ENCODE results near the gene B3GNT5. TPM values are rescaled to one million over a fixed set of nuclear protein-coding genes. Genes with fewer than 3 reads are reported as not detected.

The B3GNT5 gene
- total RNA-seq, 4 donors from 2014 or later: 18.2 to 41.2 (median 26.0) TPM

GRCh38 chr3:183301937-183302580, 49.0 kb downstream of the B3GNT5 start:
- peak overlapping the region; percentile 89 to 99 (median 94) for H3K27ac ChIP-seq
- no peaks in the 10 kb centered on the region for H3K27me3 ChIP-seq
- ATAC-seq: no peak
- H3K9me3 ChIP-seq: no peaks in the 10 kb centered on the region
- H3K4me1 ChIP-seq: peaks cover 61 to 86% of the 10 kb centered on the region in 2 donors
- intact Hi-C loops (cut with DNase I; ENCODE audit: low total_unique reads) (loop anchor here (10.0 kb wide), 1 partner anchor 1033 kb away; the partner anchor contains the start of gene FAM131A), in situ Hi-C loops (cut with MboI; ENCODE audit: low sequenced_read_pairs in 4 of 4) (loop anchor here in 1 of 4 donors (10.0 kb wide), 1 partner anchor 47 kb away; the partner anchor contains the start of gene B3GNT5)
- H3K36me3 ChIP-seq: no peaks in the 10 kb centered on the region
- H3K4me3 ChIP-seq: no peak overlapping the region
- no peak for DNase-seq
- TF ChIP-seq POLR2A (IDR thresholded peaks at IDR 0.05): no peak
- TF ChIP-seq, protein P1, sequence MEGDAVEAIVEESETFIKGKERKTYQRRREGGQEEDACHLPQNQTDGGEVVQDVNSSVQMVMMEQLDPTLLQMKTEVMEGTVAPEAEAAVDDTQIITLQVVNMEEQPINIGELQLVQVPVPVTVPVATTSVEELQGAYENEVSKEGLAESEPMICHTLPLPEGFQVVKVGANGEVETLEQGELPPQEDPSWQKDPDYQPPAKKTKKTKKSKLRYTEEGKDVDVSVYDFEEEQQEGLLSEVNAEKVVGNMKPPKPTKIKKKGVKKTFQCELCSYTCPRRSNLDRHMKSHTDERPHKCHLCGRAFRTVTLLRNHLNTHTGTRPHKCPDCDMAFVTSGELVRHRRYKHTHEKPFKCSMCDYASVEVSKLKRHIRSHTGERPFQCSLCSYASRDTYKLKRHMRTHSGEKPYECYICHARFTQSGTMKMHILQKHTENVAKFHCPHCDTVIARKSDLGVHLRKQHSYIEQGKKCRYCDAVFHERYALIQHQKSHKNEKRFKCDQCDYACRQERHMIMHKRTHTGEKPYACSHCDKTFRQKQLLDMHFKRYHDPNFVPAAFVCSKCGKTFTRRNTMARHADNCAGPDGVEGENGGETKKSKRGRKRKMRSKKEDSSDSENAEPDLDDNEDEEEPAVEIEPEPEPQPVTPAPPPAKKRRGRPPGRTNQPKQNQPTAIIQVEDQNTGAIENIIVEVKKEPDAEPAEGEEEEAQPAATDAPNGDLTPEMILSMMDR (IDR thresholded peaks at IDR 0.05 in 4 of 5, conservative IDR thresholded peaks at IDR 0.05 in 1 of 5): no peak

DNA sequence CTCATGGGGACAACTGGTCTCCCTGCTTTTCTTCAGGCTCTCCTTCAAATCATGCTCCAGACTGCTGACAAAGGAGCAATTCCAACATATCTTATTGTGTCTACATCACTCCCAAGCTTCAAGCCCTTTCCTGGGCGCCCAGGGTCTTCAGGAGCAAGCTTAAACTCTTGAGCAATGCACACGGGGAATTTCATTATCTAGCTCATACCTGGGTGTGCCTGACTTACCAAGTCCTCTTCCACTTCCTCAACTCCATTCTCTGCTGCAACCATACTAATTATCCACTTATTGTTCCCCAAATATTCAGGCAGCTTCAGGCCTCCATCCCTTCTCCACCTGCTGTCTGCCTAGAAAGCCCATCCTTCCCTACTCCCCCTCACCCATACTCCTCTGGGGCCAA, 50.6 kb downstream of the B3GNT5 start:
- peak overlapping the region; percentile 89 to 99 (median 92) for H3K27ac ChIP-seq
- DNase-seq: no peak
- H3K36me3 ChIP-seq: no peaks in the 10 kb centered on the region
- no peak for ATAC-seq
- H3K4me3 ChIP-seq: no peak overlapping the region
- H3K27me3 ChIP-seq: no peaks in the 10 kb centered on the region
- peaks cover 56 to 85% of the 10 kb centered on the region in 2 donors for H3K4me1 ChIP-seq
- in situ Hi-C loops (cut with MboI; ENCODE audit: low sequenced_read_pairs in 4 of 4): loop anchor here in 1 of 4 donors (10.0 kb wide), 1 partner anchor 49 kb away; the partner anchor contains the start of gene B3GNT5
- intact Hi-C loops (cut with DNase I; ENCODE audit: low total_unique reads): loop anchor here (10.0 kb wide), 1 partner anchor 1031 kb away; the partner anchor contains the start of gene FAM131A
- TF ChIP-seq POLR2A (IDR thresholded peaks at IDR 0.05): no peak
- TF ChIP-seq, protein P1 (IDR thresholded peaks at IDR 0.05 in 4 of 5, conservative IDR thresholded peaks at IDR 0.05 in 1 of 5): no peak
- H3K9me3 ChIP-seq: no peaks in the 10 kb centered on the region

GRCh38 chr3:183306798-183307671, 54.0 kb downstream of the B3GNT5 start:
- TF ChIP-seq, protein P1 (IDR thresholded peaks at IDR 0.05 in 4 of 5, conservative IDR thresholded peaks at IDR 0.05 in 1 of 5): no peak
- TF ChIP-seq POLR2A (IDR thresholded peaks at IDR 0.05): peak; percentile 9 to 53
- ATAC-seq (peak; percentile 76), DNase-seq (peak; percentile 71 to 90)
- Histone ChIP-seq H3K4me3 (peak overlapping the region in 1 of 4 donors; percentile 21), H3K9me3 (no peaks in the 10 kb centered on the region), H3K27me3 (no peaks in the 10 kb centered on the region), H3K4me1 (peaks cover 49 to 67% of the 10 kb centered on the region in 2 donors), H3K36me3 (no peaks in the 10 kb centered on the region), H3K27ac (peak overlapping the region; percentile 89 to 99 (median 93))
- intact Hi-C loops (cut with DNase I; ENCODE audit: low total_unique reads) (loop anchor here (2.0 to 10.0 kb wide), 3 partner anchors 40 to 1028 kb away; partner anchors contain the start of genes B3GNT5 and FAM131A), in situ Hi-C loops (cut with MboI; ENCODE audit: low sequenced_read_pairs in 4 of 4) (loop anchor here in 1 of 4 donors (10.0 kb wide), 1 partner anchor 52 kb away; the partner anchor contains the start of gene B3GNT5)

- in situ Hi-C loops (cut with MboI; ENCODE audit: low sequenced_read_pairs in 4 of 4): loop anchor here in 1 of 4 donors (10.0 kb wide), 1 partner anchor 53 kb away; the partner anchor contains the start of gene B3GNT5
- no peak overlapping the region for H3K4me3 ChIP-seq
- intact Hi-C loops (cut with DNase I; ENCODE audit: low total_unique reads): loop anchor here (2.0 to 10.0 kb wide), 3 partner anchors 41 to 1027 kb away; partner anchors contain the start of genes B3GNT5 and FAM131A
- DNase-seq (no peak), ATAC-seq (no peak)
- H3K4me1 ChIP-seq: peaks cover 49 to 61% of the 10 kb centered on the region in 2 donors
- no peaks in the 10 kb centered on the region for H3K9me3 ChIP-seq
- H3K27me3 ChIP-seq: no peaks in the 10 kb centered on the region
- TF ChIP-seq, protein P1 (IDR thresholded peaks at IDR 0.05 in 4 of 5, conservative IDR thresholded peaks at IDR 0.05 in 1 of 5): no peak
- no peak for TF ChIP-seq POLR2A (IDR thresholded peaks at IDR 0.05)
- H3K27ac ChIP-seq: peak overlapping the region; percentile 89 to 99 (median 93)
- H3K36me3 ChIP-seq: no peaks in the 10 kb centered on the region
Measured at GRCh38 chr3:183307749-183308148, 54.7 kb downstream of the B3GNT5 start.

All from gastrocnemius medialis (tissue), 4 donors.